Endothelial cell of umbilical vein (primary cell): ENCODE data around the gene VRK2.
A peak's percentile ranks its signal among the peaks of the same experiment; 100 is the strongest.

Source experiments
- CTCF ChIP-seq, 2 donors: IDR thresholded peaks; 1 replicate in 1 of 2; 2 replicates in 1 of 2; pipeline ENCODE4 v1.5.1; 2011; ENCODE audit warnings: low read length in 2 of 2, mild to moderate bottlenecking in 2 of 2, moderate library complexity in 2 of 2, control low read depth in 1 of 2, inconsistent platforms in 1 of 2, low read depth in 1 of 2; ENCODE audit not compliant: insufficient read depth in 1 of 2; ENCODE audit errors: extremely low read depth in 1 of 2
- EZH2 ChIP-seq: IDR thresholded peaks from 2 replicates; pipeline ENCODE4 v1.6.1; 2012; ENCODE audit warnings: borderline replicate concordance, low read depth, mild to moderate bottlenecking, moderate library complexity, low read length, inconsistent platforms; ENCODE audit not compliant: severe bottlenecking
- FOS ChIP-seq: IDR thresholded peaks from 2 replicates; pipeline ENCODE4 v1.6.1; 2011; ENCODE audit warnings: mild to moderate bottlenecking, low read length, moderate library complexity, borderline replicate concordance; ENCODE audit not compliant: insufficient read depth
- GATA2 ChIP-seq: IDR thresholded peaks from 2 replicates; pipeline ENCODE4 v1.7.0; 2011; ENCODE audit warnings: low read depth, mild to moderate bottlenecking, moderate library complexity, mixed read lengths, low read length; ENCODE audit not compliant: insufficient read length, insufficient read depth
- JUN ChIP-seq: IDR thresholded peaks from 2 replicates; pipeline ENCODE4 v1.6.1; 2011; ENCODE audit warnings: borderline replicate concordance, low read depth; ENCODE audit not compliant: insufficient read length, insufficient read depth
- MYC ChIP-seq: IDR thresholded peaks from one replicate; pipeline ENCODE4 v1.6.1; 2011; ENCODE audit warnings: mild to moderate bottlenecking, low read depth, low read length
- POLR2A ChIP-seq: IDR thresholded peaks from 2 replicates; pipeline ENCODE4 v1.6.1; 2012; ENCODE audit warnings: low read depth, mild to moderate bottlenecking, control low read depth, low read length
- POLR2AphosphoS5 ChIP-seq: IDR thresholded peaks from 2 replicates; pipeline ENCODE4 v1.6.1; 2012; ENCODE audit warnings: low read depth, mild to moderate bottlenecking, control low read depth, low read length, moderate library complexity; ENCODE audit not compliant: insufficient read depth
- TF ChIP-seq, protein P1 (sequence below): IDR thresholded peaks from 2 replicates; pipeline ENCODE4 v1.6.1; 2011; ENCODE audit not compliant: insufficient read depth, insufficient read length

GRCh38 chr2:58063641-58064040, 17.0 kb downstream of the VRK2 start:
- TF ChIP-seq CTCF (IDR thresholded peaks at IDR 0.05; ENCODE audit: extremely low read depth in 1 of 2, insufficient read depth in 1 of 2, low read depth in 1 of 2, low read length in 2 of 2): no peak
- TF ChIP-seq EZH2: no peak
- no peak for TF ChIP-seq POLR2AphosphoS5
- no peak for TF ChIP-seq POLR2A
- TF ChIP-seq JUN: no peak
- TF ChIP-seq MYC: no peak
- TF ChIP-seq, protein P1, sequence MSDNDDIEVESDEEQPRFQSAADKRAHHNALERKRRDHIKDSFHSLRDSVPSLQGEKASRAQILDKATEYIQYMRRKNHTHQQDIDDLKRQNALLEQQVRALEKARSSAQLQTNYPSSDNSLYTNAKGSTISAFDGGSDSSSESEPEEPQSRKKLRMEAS: no peak
- peak; percentile 39 for TF ChIP-seq FOS
- no peak for TF ChIP-seq GATA2
